A549 treated with Hydrocortisone at 1 μM for 4 hours (cell line): ENCODE measurements around the gene SMARCC2. TPM values are rescaled to one million over a fixed set of nuclear protein-coding genes. Genes with fewer than 3 reads are reported as not detected.

Experiments used
- total RNA-seq: library from RNA; stranded (reverse); fragments of 200-300 nt; extraction: Qiagen RNA extraction; gene quantifications from 5 replicates; pipeline ENCODE4 v1.2.3, GENCODE V29; 2022

Gene SMARCC2
- total RNA-seq = 28.4 to 36.2 TPM (median 33.1 TPM) in 5 replicates

GRCh38 chr12:56189099-56189917 is at the start of gene SMARCC2:
SMARCC2 (minus strand) TSS chr12:56189483; CDS start chr12:56189461, 22 bp downstream.

GRCh38 chr12:56229916-56230431 is 40.7 kb upstream of the SMARCC2 start, which contains the start of gene SLC39A5:
SLC39A5 (plus strand) TSS chr12:56230051; CDS start chr12:56231275, 1,224 bp downstream.

DNA sequence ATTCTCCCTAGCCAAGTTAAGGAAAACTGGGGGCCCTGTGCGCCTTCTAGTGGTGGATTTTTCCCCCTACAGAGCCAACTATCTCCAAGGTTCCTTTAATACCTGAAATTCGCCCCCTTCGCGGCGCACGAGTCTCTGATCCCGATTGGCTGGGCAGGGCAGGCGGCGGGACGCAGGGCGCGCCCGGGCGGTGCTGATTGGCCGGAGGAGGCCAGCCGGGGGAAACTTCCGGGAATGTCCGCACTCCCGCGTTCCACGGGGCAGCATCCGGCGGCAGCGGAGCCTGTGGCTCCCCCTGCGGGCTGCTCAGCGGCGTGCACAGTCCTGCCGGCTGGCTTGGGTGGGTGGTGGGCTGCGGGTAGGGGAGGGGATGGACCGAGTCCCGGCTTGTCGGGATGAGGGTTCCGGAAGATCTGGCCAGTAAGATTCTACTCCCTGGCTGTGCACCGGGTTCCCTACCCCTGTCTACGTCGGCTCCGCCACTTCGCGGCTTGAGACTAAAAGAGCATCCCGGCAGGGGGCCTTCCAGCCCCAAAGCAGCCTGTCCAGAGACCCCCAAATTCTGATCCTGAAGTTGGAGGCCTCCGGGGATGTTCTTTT is 34.9 kb upstream of the SMARCC2 start, which contains the start of gene NABP2:
NABP2 (plus strand) TSS at position 241 of the 600 bp plus-strand sequence. CDS start 515 bp downstream, outside the sequence.

DNA sequence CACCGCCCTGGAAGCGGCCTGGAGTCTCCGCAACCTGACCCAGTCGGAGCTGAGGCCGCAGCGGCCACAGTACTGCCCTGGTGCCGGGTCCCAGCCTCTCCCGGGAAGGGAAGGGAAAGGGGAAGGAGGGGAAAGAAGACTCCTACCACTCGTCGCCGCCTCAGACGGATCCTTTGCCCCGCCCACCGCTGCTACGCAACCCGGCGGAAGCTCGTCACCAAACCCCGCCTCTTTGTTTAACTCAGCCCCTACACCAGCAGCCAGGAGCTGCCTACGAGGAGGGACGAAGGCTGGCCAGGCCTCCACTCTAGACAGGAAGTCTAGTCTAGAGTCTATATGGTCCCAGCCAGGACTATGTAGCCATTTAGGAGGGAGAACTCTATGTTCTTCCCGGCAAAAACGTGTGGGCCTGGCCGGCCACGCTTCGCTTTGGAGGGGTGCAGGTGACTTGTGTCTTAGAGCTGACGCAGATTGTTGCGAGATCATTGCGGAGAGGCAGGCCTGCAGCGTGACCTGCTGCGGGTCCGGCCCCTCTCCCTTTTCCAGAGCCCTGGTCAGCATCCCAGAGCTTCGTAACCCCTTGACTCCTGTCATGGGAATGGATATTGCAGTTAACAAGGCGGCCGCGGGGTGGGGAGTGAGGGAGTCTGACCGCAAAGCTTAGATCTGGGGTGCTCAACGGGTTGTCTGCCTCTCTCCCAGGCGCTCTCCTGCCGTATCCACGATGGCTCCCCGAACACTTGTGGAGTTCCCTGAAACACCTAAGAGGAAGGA is 32.7 kb upstream of the SMARCC2 start, which contains the start of gene RNF41:
RNF41 (minus strand) TSS at position 166 of the 774 bp plus-strand sequence. CDS start 7,875 bp downstream, outside the sequence.

DNA sequence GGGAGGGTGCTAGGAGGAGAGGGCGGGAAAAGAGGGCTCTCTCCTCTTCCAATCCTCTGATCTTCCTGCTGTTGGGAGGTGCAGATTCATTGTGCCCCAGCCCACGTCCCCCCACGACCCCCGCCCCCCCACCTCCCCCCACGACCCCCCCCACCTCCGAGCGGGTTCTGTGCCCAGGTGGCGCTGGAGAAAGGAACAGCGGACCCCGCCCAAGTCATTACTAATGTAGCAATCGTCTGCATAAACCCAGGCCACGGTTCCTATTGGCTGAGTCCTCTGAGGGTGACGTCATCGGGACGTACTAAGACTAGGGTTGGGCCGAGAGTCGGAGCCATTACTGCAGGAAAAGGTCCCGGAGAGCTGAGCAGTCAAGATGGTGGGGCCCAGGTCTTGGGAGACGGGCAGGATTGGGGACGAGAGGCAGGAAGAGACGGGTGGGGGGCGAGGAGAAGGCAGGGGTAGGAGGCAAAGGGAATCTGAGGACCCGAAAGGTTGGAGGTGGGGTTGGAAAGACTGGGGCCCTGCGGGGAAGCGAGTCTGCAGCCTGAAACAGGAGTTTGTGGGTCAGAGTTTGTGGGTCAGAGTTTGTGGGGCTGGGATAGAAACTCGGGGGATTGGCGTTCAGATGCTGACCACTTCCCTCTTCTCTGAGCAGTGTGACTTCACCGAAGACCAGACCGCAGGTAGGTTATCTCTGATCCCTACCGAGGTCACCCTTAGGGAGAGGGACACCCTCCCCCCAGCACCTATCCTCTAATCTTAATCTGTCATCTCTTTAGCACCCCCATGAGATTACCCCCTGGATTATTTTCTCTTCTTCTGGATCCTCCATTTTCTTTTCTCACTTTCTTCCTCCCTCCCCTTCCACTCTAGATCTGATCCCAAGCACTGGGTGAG is 31.0 kb downstream of the SMARCC2 start, which contains the start of gene MYL6:
MYL6 (plus strand) TSS at position 331 of the 897 bp plus-strand sequence; CDS start at position 374, 43 bp downstream.

GRCh38 chr12:56152132-56152755 is 37.0 kb downstream of the SMARCC2 start, which contains the start of gene MYL6B:
MYL6B (plus strand) TSS chr12:56152587; CDS start chr12:56153919, 1,332 bp downstream.

DNA sequence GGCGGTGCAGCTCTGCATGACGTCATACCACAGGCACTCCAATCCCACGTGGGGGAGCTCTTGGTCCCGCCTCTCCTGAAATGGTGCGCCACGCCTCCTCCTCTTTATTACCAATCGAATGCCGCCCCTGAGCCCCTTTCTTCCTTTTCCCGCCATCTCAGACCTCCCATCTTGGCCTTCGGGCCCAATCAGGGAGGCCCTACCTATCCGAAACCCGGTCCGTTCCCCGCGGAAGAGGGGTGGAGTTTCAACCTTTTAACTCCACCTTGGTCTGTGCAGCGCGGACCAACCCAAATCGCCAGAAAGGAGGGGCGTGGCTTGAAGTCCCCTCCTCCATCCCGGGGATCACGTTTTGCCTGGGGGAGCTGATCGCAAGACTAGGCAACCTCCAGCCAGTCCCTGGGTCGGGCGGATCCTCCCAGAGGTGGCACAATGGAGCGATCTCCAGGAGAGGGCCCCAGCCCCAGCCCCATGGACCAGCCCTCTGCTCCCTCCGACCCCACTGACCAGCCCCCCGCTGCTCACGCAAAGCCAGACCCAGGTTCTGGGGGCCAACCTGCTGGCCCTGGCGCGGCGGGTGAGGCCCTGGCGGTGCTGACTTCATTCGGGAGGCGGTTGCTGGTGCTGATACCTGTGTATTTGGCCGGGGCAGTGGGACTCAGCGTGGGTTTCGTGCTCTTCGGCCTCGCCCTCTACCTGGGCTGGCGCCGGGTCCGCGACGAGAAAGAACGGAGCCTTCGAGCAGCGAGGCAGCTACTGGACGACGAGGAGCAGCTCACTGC is 61.2 kb downstream of the SMARCC2 start, which contains the start of gene ESYT1:
ESYT1 (plus strand) TSS at position 380 of the 782 bp plus-strand sequence; CDS start at position 433, 53 bp downstream.

DNA sequence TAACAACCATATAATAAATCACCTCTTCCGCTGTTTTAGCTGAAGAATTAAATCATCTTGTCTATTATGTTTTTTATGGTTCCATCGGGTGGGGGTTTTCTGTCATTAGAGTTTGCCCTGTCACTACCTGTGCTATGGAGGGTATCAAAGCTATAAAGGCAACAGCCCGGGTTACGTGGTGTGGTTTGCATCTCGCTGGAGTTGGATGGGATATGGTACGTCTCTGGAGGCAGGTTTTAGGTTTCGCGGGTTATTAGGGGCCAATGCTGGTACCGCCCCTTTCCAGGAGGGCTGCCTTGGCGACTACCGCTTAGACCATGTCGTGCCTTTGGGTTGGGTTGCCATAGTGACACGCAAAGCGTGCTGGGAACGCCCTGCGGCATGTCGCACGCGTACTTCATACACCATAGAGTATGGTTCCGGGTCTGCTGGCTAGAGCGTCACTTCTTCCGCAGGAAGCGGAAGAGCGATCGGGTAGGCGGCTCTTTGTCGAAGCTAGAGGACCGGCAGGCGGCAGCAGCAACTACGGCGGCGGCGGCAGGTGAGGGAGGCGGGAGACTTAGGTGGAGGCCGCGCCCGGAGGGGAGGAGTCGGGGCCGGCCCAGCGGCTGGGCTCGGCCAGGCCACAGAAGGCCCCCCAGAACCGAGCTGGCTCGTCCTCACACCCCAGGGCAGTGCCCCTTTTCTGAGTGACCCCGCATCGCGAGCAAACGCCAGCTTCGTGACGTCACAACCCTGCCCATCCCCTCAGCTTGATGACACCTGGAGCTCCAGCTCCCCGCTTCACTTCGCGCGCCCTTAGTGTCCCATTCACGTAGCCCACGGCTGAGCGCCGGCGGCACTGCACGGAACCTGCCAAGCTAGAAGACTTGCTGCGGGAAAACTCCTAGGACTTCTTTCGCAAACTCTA is 71.2 kb downstream of the SMARCC2 start, which contains the start of gene ZC3H10:
ZC3H10 (plus strand) TSS at position 489 of the 910 bp plus-strand sequence. CDS start 2,297 bp downstream, outside the sequence.

GRCh38 chr12:56116267-56117081 is 72.8 kb downstream of the SMARCC2 start, which contains the start of gene RPL41:
RPL41 (plus strand) TSS chr12:56116633.

Other genes with a start within 250 kb of the SMARCC2 start
- gene PMEL, start 223.4 kb downstream of the SMARCC2 start, total RNA-seq = 0.47 to 1.4 TPM (median 1.0 TPM) in 5 replicates
- gene CDK2, start 222.7 kb downstream of the SMARCC2 start, total RNA-seq = 47.5 to 58.7 TPM (median 52.8 TPM) in 5 replicates
- gene RAB5B, start 215.4 kb downstream of the SMARCC2 start, total RNA-seq = 26.1 to 35.8 TPM (median 33.9 TPM) in 5 replicates
- gene SUOX, start 192.2 kb downstream of the SMARCC2 start, total RNA-seq = 7.2 to 10.2 TPM (median 9.5 TPM) in 5 replicates
- gene IKZF4, start 168.4 kb downstream of the SMARCC2 start, total RNA-seq = 2.2 to 2.8 TPM (median 2.6 TPM) in 5 replicates
- gene RPS26, start 147.6 kb downstream of the SMARCC2 start, total RNA-seq = 493 to 887 TPM (median 760 TPM) in 5 replicates
- 0.78 to 1.5 TPM (median 1.1 TPM) in 5 replicates for gene ERBB3, start 109.3 kb downstream of the SMARCC2 start, total RNA-seq
- 268 to 375 TPM (median 283 TPM) in 5 replicates for gene PA2G4, start 84.9 kb downstream of the SMARCC2 start, total RNA-seq
- 4,103 to 6,224 TPM (median 5,662 TPM) in 5 replicates for gene RPL41, start 72.8 kb downstream of the SMARCC2 start, total RNA-seq
- 2.9 to 3.6 TPM (median 3.1 TPM) in 5 replicates for gene ZC3H10, start 71.2 kb downstream of the SMARCC2 start, total RNA-seq
- 63.6 to 69.7 TPM (median 65.9 TPM) in 5 replicates for gene ESYT1, start 61.2 kb downstream of the SMARCC2 start, total RNA-seq
- 66.8 to 83.8 TPM (median 78.9 TPM) in 5 replicates for gene MYL6B, start 36.9 kb downstream of the SMARCC2 start, total RNA-seq
- gene MYL6, start 31.1 kb downstream of the SMARCC2 start, total RNA-seq = 2,179 to 2,596 TPM (median 2,229 TPM) in 5 replicates
- gene RNF41, start 32.4 kb upstream of the SMARCC2 start, total RNA-seq = 22.2 to 30.8 TPM (median 25.8 TPM) in 5 replicates
- gene NABP2, start 34.9 kb upstream of the SMARCC2 start, total RNA-seq = 55.6 to 63.2 TPM (median 62.6 TPM) in 5 replicates
- not detected in 5 replicates for gene SLC39A5, start 40.6 kb upstream of the SMARCC2 start, total RNA-seq
- 37.4 to 45.4 TPM (median 44.6 TPM) in 5 replicates for gene ANKRD52, start 68.9 kb upstream of the SMARCC2 start, total RNA-seq
- gene COQ10A, start 77.5 kb upstream of the SMARCC2 start, total RNA-seq = 14.2 to 16.2 TPM (median 15.9 TPM) in 5 replicates
- 150 to 202 TPM (median 152 TPM) in 5 replicates for gene CS, start 110.8 kb upstream of the SMARCC2 start, total RNA-seq
- 91.7 to 148 TPM (median 140 TPM) in 5 replicates for gene CNPY2, start 126.5 kb upstream of the SMARCC2 start, total RNA-seq
- gene PAN2, start 144.5 kb upstream of the SMARCC2 start, total RNA-seq = 13.6 to 17.4 TPM (median 14.0 TPM) in 5 replicates
- gene IL23A, start 149.4 kb upstream of the SMARCC2 start, total RNA-seq = 0.43 to 0.69 TPM (median 0.53 TPM) in 5 replicates
- 10.4 to 14.3 TPM (median 12.1 TPM) in 5 replicates for gene STAT2, start 170.6 kb upstream of the SMARCC2 start, total RNA-seq
- not detected in 5 replicates for gene APOF, start 173.4 kb upstream of the SMARCC2 start, total RNA-seq